HEK293T (cell line): ENCODE measurements around the gene EVA1B.

Experiments used
- CTCF ChIA-PET: fragments of 350-600 bp; formaldehyde crosslinking; extraction: SDS; loops from one replicate; lab custom pipeline; 2021; ENCODE audit warnings: antibody characterized with exemption, inconsistent platforms; lab: Yijun Ruan, JAX
- POLR2A ChIA-PET: fragments of 350-600 bp; formaldehyde crosslinking; extraction: SDS; loops from one replicate; lab custom pipeline; 2020; ENCODE audit warnings: antibody characterized with exemption, inconsistent platforms; lab: Yijun Ruan, JAX
- DNase-seq: peaks from one replicate; pipeline ENCODE4 v3.0.0; 2012; ENCODE audit warnings: mixed read lengths; ENCODE audit errors: extremely low spot score
- BHLHE40 ChIP-seq: fragments of 450-650 bp; IDR thresholded peaks from 2 replicates; pipeline ENCODE4 v1.6.1; 2016; ENCODE audit warnings: mild to moderate bottlenecking, moderate library complexity, borderline replicate concordance
- ELF4 ChIP-seq: fragments of 450-650 bp; IDR thresholded peaks from 2 replicates; pipeline ENCODE4 v1.6.1; 2017; ENCODE audit warnings: antibody characterized with exemption
- FOXK2 ChIP-seq: fragments of 450-650 bp; IDR thresholded peaks from 2 replicates; pipeline ENCODE4 v1.6.1; 2016; ENCODE audit warnings: mild to moderate bottlenecking
- HDGF ChIP-seq: fragments of 450-650 bp; IDR thresholded peaks from 2 replicates; pipeline ENCODE4 v1.6.1; 2017; ENCODE audit warnings: antibody characterized with exemption, borderline replicate concordance
- LEF1 ChIP-seq: fragments of 450-650 bp; IDR thresholded peaks from 2 replicates; pipeline ENCODE4 v1.6.1; 2017; ENCODE audit warnings: mild to moderate bottlenecking, borderline replicate concordance
- NFRKB ChIP-seq: fragments of 450-650 bp; IDR thresholded peaks from 2 replicates; pipeline ENCODE4 v1.6.1; 2016; ENCODE audit warnings: mild to moderate bottlenecking, moderate library complexity
- TARDBP ChIP-seq: fragments of 450-650 bp; IDR thresholded peaks from 2 replicates; pipeline ENCODE4 v1.6.1; 2016
- ZNF384 ChIP-seq: fragments of 450-650 bp; IDR thresholded peaks from 2 replicates; pipeline ENCODE4 v1.6.1; 2016

Gene EVA1B

DNA sequence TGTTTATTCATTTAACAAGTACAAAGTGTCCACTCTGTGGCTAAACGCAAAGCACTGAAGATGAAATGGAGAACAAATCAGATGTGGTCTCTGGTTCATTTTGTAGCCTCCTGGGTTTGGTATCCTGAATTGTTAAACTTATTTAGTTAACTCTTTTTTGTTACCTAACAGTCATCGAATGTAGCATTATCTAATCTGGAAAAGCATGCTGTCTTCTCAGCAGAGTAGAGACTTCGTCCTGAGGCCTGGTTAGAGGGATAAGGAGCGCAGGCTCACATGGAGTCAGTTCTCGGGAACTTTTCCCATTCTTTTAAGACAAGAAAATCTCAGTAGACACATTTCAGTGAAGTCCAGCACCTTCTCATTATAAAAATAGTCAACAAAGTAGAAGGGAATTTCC, 50.4 kb downstream of the EVA1B start:
- CTCF ChIA-PET = interaction anchor here (1.4 kb wide), 1 partner anchor 13 kb away, joined by 3 read pairs; no protein-coding TSS in a partner anchor

More for the DNA sequence above, 50.4 kb downstream of the EVA1B start:
- no peak for TF ChIP-seq HDGF
- no peak for TF ChIP-seq BHLHE40
- TF ChIP-seq NFRKB = no peak
- no peak for TF ChIP-seq FOXK2
- TF ChIP-seq ZNF384 = no peak
- no peak for TF ChIP-seq LEF1
- no peak for TF ChIP-seq ELF4
- TF ChIP-seq TARDBP = no peak
- POLR2A ChIA-PET = no interaction called here
- no peak for DNase-seq
